Adrenal gland (tissue), 12 donors: ENCODE measurements around the gene SSTR4. TPM values are rescaled to one million over a fixed set of nuclear protein-coding genes. Genes with fewer than 3 reads are reported as not detected.
A peak's percentile ranks its signal among the peaks of the same experiment; 100 is the strongest.

Experiments
- DNase-seq, 7 donors: peaks; one replicate each; pipeline ENCODE4 v3.0.0-alpha.2; 2019 to 2020
- H3K27ac ChIP-seq, 5 donors: fragments of 200-600 bp; sonication (generic) in 4 of 5; 1 replicate in 3 of 5; 2 replicates in 2 of 5; pipeline versions ENCODE4 v1.5.1 to v1.8.0; 2016 to 2020; ENCODE audit warnings: mild to moderate bottlenecking in 1 of 5
- H3K27me3 ChIP-seq: fragments of 200-600 bp; 2 replicates; pipeline ENCODE4 v1.8.0; 2021
- H3K36me3 ChIP-seq, 2 donors: fragments of 200-600 bp; replicated peaks in 1 of 2; 1 replicate in 1 of 2; 2 replicates in 1 of 2; pipeline versions ENCODE4 v1.5.1 to v1.8.0; 2018 to 2022
- H3K4me1 ChIP-seq, 2 donors: fragments of 200-600 bp; replicated peaks in 1 of 2; 1 replicate in 1 of 2; 2 replicates in 1 of 2; pipeline versions ENCODE4 v1.5.1 to v1.8.0; 2018 to 2021
- H3K4me3 ChIP-seq, 4 donors: fragments of 200-600 bp; sonication (generic) in 3 of 4; one replicate each; pipeline ENCODE4 v1.5.1; 2016 to 2018
- H3K9me3 ChIP-seq, 3 donors: fragments of 200-600 bp; sonication (generic) in 1 of 3; replicated peaks in 1 of 3; 1 replicate in 2 of 3; 2 replicates in 1 of 3; pipeline versions ENCODE4 v1.5.1 to v1.8.0; 2016 to 2021
- CTCF ChIP-seq, 6 experiments: fragments of 450-650 bp in 4 of 6; fragments of 200-600 bp in 2 of 6; sonication (generic) in 1 of 6; IDR thresholded peaks; 1 replicate in 5 of 6; 2 replicates in 1 of 6; pipeline versions ENCODE4 v1.5.1 to v1.8.0; 2016 to 2021; ENCODE audit warnings: antibody characterized with exemption in 6 of 6, mild to moderate bottlenecking in 2 of 6, moderate library complexity in 1 of 6
- POLR2A ChIP-seq, 2 donors: fragments of 450-650 bp; IDR thresholded peaks; one replicate each; pipeline ENCODE4 v1.6.1; 2017; ENCODE audit warnings: antibody characterized with exemption in 2 of 2, mild to moderate bottlenecking in 2 of 2, moderate library complexity in 1 of 2
- WGBS, 4 donors: extraction: QIAGEN DNeasy Blood & Tissue Kit in 2 of 4; methylation state at CpG; one replicate each; pipeline versions ENCODE4 v1.1.5 to v1.1.7; 2013 to 2017; 5-methylcytosine and 5-hydroxymethylcytosine counted together
- intact Hi-C, 2 donors: fragments of 100-400 bp; cut with DNase I; formaldehyde crosslinking; loops; one replicate each; pipeline versions ENCODE4 v1.14.1 to v1.15.0; 2022 to 2023
- polyA plus RNA-seq, 3 donors: library from polyadenylated mRNA; stranded (reverse); fragments of 200-250 nt in 2 of 3; fragments of 350-450 nt in 1 of 3; fragmentation: Illumina TruSeq in 1 of 3; extraction: RNeasy Lipid Tissue Mini Kit (QIAGEN cat#74804) in 1 of 3; gene quantifications; one replicate each; pipeline ENCODE4 v1.2.3, GENCODE V29; 2013 to 2014
- total RNA-seq, 9 donors: library from RNA; depleted of rRNA in 4 of 9; stranded (reverse); fragments of >200 nt in 4 of 9; fragments of 120-200 nt in 1 of 9; fragmentation: NEBNext Ultra II Directional in 1 of 9; extraction: Animal tissue kit (Norgen Biotek cat#: 25700) in 1 of 9; gene quantifications; one replicate each; pipeline versions ENCODE4 v1.1.0 to v1.2.4, GENCODE V29; 2013 to 2023
- donor health status: healthy with polysubstance abuse.
- donor health status: Bipolar disorder and iron deficiency.
- donor health status: DM: yes; HTN: yes; CAD: no.
- donor health status: DM: no; HTN: no; CAD: no.
- donor health status: DM: no; HTN: no; CAD: no.
- donor health status: DM: yes; HTN: yes; CAD: no.

Gene SSTR4
- total and polyA plus RNA-seq, 12 donors = not detected

- intact Hi-C loops = loop anchor here (10.0 kb wide), 2 partner anchors 185 to 355 kb away; no protein-coding TSS in a partner anchor
- 1 to 5% (median 1%) methylated on average over 12 to 48 of the region's 48 CpGs for WGBS, 4 donors
- Histone ChIP-seq H3K36me3 (no peaks in the 10 kb centered on the region), H3K27ac (peak overlapping the region in 4 of 5 donors; percentile 31 to 86 (median 62)), H3K9me3 (no peaks in the 10 kb centered on the region), H3K4me1 (peaks cover 24 to 53% of the 10 kb centered on the region in 2 donors), H3K27me3 (peaks cover 14% of the 10 kb centered on the region), H3K4me3 (peak overlapping the region in 2 of 4 donors; percentile 9 to 56)
- DNase-seq = peak; percentile 35 to 55 (median 45)
- TF ChIP-seq CTCF (IDR thresholded peaks at IDR 0.05) = no peak
- TF ChIP-seq POLR2A (IDR thresholded peaks at IDR 0.05) = no peak
Observed at GRCh38 chr20:23050076-23050838, 15.1 kb downstream of the SSTR4 start.

- 19 to 27% (median 21%) methylated on average over 13 to 46 of the region's 46 CpGs for WGBS, 4 donors
- intact Hi-C loops = loop anchor here (10.0 kb wide), 2 partner anchors 184 to 356 kb away; no protein-coding TSS in a partner anchor
- DNase-seq = peak; percentile 63 to 82 (median 67)
- H3K9me3 ChIP-seq = no peaks in the 10 kb centered on the region
- H3K27me3 ChIP-seq = peaks cover 14% of the 10 kb centered on the region
- H3K4me3 ChIP-seq = peak overlapping the region in 2 of 4 donors; percentile 9 to 56
- H3K4me1 ChIP-seq = peaks cover 24 to 45% of the 10 kb centered on the region in 2 donors
- TF ChIP-seq POLR2A (IDR thresholded peaks at IDR 0.05) (no peak), CTCF (IDR thresholded peaks at IDR 0.05) (peak; percentile 35 to 68 (median 59))
- H3K27ac ChIP-seq = peak overlapping the region in 4 of 5 donors; percentile 36 to 86 (median 58)
- H3K36me3 ChIP-seq = no peaks in the 10 kb centered on the region
Observed at GRCh38 chr20:23050847-23051627, 15.9 kb downstream of the SSTR4 start.

- Histone ChIP-seq H3K4me3 (no peak overlapping the region), H3K4me1 (peaks cover 24 to 33% of the 10 kb centered on the region in 2 donors), H3K36me3 (no peaks in the 10 kb centered on the region), H3K9me3 (no peaks in the 10 kb centered on the region), H3K27me3 (peaks cover 2% of the 10 kb centered on the region), H3K27ac (no peak overlapping the region)
- peak in 1 of 7 donors; percentile 9 for DNase-seq
- WGBS, 4 donors = 84 to 95% (median 89%) methylated on average over 5 of the region's 5 CpGs
- intact Hi-C loops = loop anchor here (10.0 kb wide), 2 partner anchors 182 to 358 kb away; no protein-coding TSS in a partner anchor
- TF ChIP-seq CTCF (IDR thresholded peaks at IDR 0.05) (no peak), POLR2A (IDR thresholded peaks at IDR 0.05) (no peak)
Observed at GRCh38 chr20:23052904-23053303, 17.8 kb downstream of the SSTR4 start.

- H3K4me1 ChIP-seq = peaks cover 9 to 29% of the 10 kb centered on the region in 2 donors
- H3K27ac ChIP-seq = no peak overlapping the region
- peak in 1 of 7 donors; percentile 20 for DNase-seq
- H3K9me3 ChIP-seq = no peaks in the 10 kb centered on the region
- no peaks in the 10 kb centered on the region for H3K27me3 ChIP-seq
- no peak for TF ChIP-seq POLR2A (IDR thresholded peaks at IDR 0.05)
- TF ChIP-seq CTCF (IDR thresholded peaks at IDR 0.05) = no peak
- intact Hi-C loops = loop anchor here (10.0 kb wide), 2 partner anchors 177 to 363 kb away; no protein-coding TSS in a partner anchor
- no peak overlapping the region for H3K4me3 ChIP-seq
- no peaks in the 10 kb centered on the region for H3K36me3 ChIP-seq
- WGBS, 4 donors = 45 to 74% (median 60%) methylated on average over 1 of the region's 1 CpG
Observed at GRCh38 chr20:23058240-23058639, 23.1 kb downstream of the SSTR4 start.
